Epithelial cell of esophagus (primary cell): ENCODE data around the gene TMA7.
A peak's percentile ranks its signal among the peaks of the same experiment; 100 is the strongest.

ENCODE experiments used
- DNase-seq: peaks from one replicate; pipeline ENCODE4 v3.0.0; 2010; ENCODE audit warnings: low read depth
- H3K4me3 ChIP-seq: 2 replicates; pipeline ENCODE4 v1.5.1; 2011; ENCODE audit warnings: mild to moderate bottlenecking, low read length, control low read depth
- TF ChIP-seq, protein P1 (sequence below): IDR thresholded peaks from 2 replicates; pipeline ENCODE4 v1.5.1; 2011; ENCODE audit warnings: low read depth, mild to moderate bottlenecking, low read length, control low read depth, inconsistent platforms; ENCODE audit not compliant: insufficient read depth; ENCODE audit errors: missing control alignments

Gene TMA7

DNA sequence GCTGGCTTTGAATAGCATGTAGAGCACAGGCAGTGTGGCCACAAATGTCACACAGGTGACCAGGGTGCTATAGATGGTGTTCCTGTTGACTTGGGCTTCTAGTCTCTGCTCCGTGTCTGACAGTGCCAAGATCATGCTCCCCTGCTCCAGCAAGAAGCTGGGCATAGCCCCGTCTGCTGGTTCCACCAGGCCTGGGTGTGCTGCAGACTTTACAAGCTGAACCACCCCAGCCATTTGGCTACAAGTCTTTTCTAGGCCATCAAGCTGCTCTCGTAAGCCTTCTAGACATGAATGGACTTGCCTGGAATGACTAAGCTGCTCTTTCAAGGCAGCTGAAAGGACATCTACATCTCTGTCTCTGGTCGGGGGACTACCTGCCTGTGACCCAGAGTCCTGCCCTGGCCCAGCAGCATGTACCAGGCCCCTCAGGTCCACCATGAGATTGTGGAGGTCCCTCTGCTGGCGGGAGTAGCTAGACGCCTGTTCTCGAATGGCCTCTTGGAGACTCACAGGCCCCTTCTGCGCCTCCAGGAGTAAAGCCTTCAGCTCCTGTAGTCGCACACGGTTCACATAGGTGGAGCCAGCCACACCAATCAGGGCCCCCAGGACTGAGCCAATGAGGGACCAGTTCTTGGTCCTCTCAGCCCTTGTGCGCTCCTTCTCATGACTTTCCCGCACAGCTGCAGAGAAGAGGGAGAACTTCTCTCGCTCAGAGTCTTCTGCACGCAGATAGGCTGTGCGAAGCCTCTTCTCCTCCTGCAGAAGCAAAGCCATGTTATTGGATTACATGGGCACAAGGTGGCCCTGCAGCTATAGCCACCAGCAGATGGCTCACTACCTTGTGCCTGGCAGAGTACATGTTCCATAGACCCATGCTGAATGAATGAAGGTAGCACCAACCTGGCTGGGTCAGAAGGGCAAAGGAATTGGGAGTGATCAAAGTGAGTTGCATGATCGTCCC, 7.4 kb upstream of the TMA7 start:
- peak overlapping the region; percentile 56 for H3K4me3 ChIP-seq
- TF ChIP-seq, protein P1, sequence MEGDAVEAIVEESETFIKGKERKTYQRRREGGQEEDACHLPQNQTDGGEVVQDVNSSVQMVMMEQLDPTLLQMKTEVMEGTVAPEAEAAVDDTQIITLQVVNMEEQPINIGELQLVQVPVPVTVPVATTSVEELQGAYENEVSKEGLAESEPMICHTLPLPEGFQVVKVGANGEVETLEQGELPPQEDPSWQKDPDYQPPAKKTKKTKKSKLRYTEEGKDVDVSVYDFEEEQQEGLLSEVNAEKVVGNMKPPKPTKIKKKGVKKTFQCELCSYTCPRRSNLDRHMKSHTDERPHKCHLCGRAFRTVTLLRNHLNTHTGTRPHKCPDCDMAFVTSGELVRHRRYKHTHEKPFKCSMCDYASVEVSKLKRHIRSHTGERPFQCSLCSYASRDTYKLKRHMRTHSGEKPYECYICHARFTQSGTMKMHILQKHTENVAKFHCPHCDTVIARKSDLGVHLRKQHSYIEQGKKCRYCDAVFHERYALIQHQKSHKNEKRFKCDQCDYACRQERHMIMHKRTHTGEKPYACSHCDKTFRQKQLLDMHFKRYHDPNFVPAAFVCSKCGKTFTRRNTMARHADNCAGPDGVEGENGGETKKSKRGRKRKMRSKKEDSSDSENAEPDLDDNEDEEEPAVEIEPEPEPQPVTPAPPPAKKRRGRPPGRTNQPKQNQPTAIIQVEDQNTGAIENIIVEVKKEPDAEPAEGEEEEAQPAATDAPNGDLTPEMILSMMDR, result peak; percentile 39
- peak; percentile 95 for DNase-seq

DNA sequence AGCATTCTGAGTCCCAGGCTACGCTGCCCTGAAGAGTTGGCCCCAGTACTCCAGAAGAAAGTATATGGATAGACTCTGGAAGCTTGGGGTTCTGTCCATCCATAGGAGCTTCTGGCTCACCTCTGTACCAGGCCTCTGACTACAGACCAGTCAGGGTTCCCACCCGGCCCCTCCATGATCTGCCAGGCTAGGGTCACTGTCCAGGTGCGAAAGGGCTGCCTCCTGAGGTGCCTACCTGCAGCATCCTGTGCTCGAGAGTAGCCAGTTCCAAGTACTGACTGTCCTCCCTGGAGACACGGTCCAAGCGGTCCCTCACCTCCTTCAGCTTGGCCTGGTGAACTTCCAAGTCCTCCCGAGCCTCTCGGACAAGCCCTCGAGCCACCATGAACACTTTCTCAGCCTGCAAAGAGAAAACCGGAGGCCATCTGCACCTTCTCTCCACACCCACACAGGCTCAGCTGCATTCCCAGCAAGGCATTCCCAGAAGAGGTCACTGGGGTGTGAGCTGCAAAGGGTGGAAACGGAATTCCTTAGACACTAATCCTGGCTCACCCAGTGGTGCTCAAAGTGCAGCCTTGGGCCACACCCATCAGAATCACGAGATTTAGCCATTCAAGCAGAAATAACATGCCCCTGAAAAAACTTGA, 6.5 kb upstream of the TMA7 start:
- TF ChIP-seq, protein P1, result no peak
- peak overlapping the region; percentile 56 for H3K4me3 ChIP-seq
- DNase-seq, result peak; percentile 92

DNA sequence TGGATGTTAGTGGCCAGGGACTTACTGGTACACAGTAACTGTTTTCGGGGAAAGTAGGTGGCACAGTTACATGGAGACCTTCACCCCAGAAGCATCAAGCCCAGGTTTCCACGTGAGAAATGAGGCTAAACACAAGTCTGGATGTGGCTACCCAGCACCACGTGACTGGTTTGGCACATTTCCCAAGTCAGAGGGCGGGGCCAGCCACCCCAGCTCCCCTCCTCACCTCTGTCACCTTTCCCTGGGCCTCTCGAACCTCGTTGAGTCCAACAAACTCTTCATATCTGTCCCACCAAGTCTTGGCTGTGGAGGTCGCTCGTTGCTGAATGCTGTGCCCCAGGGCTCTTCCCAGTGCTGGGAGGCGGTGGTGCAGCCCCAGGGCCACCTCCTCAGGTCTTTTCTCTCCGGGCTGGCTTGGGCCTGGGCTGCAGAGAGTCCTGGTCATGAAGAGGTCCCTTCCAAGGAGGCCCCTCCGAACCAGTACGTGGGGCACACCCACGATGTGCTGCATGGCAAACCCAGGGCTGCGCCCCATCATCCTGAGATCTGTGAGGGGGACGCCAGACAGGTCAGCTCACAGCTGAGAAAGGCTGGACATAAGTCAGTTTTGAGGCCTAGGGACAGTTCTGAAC, 5.3 kb upstream of the TMA7 start:
- TF ChIP-seq, protein P1, result no peak
- H3K4me3 ChIP-seq, result no peak overlapping the region
- DNase-seq, result no peak

DNA sequence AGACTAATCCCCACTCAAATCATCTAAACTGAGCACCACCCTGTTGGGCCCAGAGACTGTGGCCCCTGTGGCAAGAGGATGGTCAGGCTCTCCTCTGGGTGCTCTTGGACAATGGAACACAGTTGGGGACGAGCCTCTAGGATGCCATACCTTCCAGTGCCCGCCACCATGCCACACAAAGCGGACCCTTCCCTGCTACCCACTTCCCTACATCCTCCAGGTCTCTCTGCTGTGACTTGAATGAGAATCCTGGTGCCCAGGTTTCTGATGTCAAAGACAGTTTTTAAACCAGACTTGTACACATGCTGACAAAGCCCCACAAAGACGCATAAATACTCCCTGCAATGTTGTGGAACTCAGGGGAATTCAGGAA, 4.8 kb upstream of the TMA7 start:
- H3K4me3 ChIP-seq, result no peak overlapping the region
- no peak for DNase-seq
- TF ChIP-seq, protein P1, result no peak

DNA sequence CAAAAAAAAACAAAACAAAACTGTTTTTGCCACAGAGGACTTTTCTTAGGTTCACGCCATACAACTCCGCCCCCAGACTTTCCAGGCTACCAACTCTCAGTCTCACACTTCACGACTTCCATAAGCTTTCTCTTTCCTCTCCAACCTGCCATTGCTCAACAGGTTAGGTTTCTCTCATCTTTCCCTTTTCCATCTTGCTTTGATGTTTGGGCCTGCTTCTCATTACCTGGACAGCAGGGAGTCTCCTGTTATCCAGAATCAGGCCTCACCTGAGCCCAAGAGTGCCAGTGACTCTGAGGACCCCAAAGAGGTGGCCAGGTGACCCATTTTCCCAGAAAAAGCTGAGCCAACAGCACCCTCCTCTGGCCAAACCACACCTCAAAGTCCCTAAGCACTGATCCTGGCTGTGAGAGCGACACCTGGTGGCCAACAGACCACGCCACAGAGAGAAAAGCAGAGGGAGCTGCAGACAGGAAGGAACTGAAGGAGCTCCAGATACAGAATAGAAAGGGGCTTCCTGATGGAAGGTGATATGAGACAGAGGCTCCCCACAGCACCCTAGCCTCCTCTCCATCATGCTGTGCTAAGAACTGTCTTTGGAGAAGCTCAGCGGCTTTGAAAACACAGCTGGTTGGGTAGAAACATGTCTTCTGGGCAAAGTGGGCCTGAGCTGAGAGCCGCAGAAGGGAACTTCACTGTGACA, 4.1 kb upstream of the TMA7 start:
- DNase-seq, result peak; percentile 87
- no peak overlapping the region for H3K4me3 ChIP-seq
- TF ChIP-seq, protein P1, result peak; percentile 100

DNA sequence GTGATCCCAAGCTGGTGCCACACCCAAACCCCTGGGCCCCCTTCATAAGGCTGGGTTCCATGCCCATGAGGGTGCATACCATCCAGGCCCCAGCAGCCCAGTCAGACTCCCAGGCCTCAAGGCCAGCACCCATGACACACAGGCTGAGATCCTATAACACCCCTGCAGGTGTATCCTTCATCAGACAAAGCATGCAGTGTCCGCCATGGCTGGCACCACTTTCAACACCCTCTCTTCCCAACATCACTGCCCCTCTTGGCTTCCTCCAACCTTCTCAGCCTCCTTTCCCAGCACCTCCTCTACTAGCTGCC, 3.6 kb upstream of the TMA7 start:
- TF ChIP-seq, protein P1, result no peak
- DNase-seq, result no peak
- no peak overlapping the region for H3K4me3 ChIP-seq
